Measurements from ENCODE around the gene PCBP3. TPM values are rescaled to one million over a fixed set of nuclear protein-coding genes. Genes with fewer than 3 reads are reported as not detected.

The PCBP3 gene
- polyA plus RNA-seq, 4 donors: 1.2 to 2.2 (median 1.5) TPM

DNA sequence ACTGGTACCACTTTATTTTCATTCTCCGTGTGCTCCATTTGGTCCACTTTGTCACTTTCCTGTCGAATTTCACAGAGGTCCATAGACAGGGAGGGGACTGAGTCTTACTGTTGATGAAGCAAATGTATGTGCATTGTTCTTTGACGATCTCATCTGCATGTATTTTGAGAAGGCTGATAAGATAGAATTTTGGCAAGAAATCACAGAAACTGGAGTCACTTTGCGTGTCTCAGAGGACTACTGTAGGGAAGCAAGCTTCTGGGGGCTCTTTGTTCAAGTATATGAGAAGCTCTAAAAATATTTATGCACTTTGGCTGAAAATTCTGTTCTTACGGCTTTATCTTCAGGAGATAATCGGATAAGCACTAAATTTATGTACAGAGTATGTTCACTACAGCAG is 78.1 kb downstream of the PCBP3 start:
- no peak for DNase-seq (ENCODE audit: low read depth in 4 of 4, low spot score in 3 of 4)

- DNase-seq (ENCODE audit: low read depth in 4 of 4, low spot score in 3 of 4): no peak
Observed at GRCh38 chr21:45723049-45723958, 79.8 kb downstream of the PCBP3 start.

DNA sequence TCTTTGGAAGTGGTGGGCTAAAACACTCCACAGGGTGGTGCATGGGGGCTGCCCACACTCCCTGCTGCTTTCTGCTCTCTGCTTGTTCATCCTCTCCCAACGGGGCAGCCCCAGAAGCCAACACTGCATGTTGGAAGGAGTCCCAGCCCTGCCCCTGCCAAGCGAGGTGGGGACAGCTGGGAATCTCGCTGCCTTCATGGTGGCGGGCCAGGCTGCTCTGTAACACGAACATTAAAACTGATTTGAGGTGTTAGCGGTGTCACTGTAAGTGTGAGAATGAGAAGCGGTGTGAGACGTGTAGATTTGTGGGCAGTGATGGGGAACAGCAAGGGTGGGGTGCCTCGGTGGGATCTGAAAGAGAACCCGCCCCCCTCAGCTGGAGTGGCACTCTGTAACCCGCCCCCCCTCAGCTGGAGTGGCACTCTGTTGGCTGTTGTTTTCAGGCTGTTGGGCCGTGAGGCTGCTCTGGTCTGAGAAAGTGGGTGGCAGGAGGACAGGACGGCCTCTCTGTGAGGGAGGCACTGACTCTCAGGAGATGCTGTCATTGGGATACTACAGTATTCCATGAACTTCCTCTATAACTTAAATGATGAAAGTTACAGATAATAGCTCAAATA is 80.9 kb downstream of the PCBP3 start:
- DNase-seq (ENCODE audit: low read depth in 4 of 4, low spot score in 3 of 4): no peak

- no peak for DNase-seq (ENCODE audit: low read depth in 4 of 4, low spot score in 3 of 4)
Observed at GRCh38 chr21:45724994-45725843, 81.7 kb downstream of the PCBP3 start.

DNA sequence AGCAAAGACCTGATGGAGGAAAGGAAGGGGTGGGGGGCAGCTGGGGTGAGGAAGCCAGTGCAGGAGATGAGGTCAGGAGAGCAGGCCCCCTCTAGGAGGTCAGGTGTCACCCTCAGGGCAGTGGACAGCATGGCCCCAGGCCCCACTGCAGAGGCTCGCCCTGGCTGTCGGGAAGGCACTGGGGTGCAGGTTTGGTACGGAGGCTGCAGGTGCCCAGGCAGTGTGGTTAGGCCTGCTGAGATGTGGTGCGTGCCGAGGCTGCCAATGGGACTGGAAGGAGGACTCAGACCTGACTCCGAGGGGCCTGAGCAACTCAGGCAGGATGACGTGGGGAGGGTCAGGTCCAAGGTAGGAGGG is 82.3 kb downstream of the PCBP3 start:
- DNase-seq (ENCODE audit: low read depth in 4 of 4, low spot score in 3 of 4): no peak

- DNase-seq (ENCODE audit: low read depth in 4 of 4, low spot score in 3 of 4): no peak
Observed at GRCh38 chr21:45726438-45726837, 82.9 kb downstream of the PCBP3 start.

DNA sequence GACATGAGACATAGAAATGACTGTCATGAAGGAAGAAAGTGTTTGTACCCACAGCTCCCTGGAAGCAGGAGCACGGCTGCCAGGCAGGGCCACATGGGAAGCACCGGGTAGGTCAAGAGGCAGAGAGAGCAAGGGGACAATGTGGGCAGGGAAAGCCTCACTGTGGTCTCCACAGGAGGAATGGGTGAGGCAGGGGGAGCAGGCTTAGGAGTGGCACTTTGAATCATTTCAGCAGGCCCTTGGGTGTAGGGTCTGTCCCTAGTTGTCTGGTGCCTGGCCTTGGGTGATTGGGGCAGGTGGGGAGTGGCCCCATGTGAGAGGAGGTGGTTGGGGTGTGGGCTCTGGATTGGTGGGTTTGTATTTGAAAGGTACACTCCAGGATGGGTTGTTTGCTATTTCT is 83.9 kb downstream of the PCBP3 start:
- DNase-seq (ENCODE audit: low read depth in 4 of 4, low spot score in 3 of 4): no peak

DNA sequence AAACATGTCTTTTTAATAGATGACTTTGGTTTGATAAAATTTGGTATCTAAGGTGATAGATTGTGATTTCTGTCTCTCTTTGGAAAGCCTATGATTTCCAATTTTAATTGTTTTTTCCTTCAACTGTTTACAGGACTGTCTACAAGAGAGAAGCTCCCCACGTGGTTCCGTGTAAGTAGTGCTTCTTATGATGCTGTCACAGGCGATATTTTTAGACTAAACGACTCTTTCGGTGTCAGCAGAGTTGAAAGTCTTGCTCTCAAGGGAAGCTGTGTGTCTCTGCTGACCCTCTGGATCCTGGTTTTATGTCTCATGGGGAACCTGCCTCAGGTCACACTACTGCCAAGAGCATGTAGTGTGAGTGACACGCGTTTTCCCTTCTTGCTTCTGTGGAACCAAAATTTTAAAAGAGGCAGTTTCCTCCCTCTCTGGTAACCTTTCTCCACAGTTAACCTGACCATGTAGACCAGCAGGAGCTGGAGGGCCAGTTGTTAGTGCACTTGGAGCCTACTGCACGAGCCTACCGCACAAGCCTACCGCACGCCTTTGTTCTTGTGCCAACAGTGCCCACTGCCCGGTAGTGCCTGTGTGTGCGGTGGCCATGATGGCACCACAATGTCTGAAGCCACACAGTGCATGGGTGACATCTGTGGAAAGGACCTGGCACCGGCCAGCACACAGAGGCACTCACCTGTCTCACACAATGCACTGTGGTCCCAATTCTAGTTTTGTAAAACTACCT is 91.9 kb downstream of the PCBP3 start:
- no peak for DNase-seq (ENCODE audit: low read depth in 4 of 4, low spot score in 3 of 4)

GRCh38 chr21:45736042-45736689 is 92.6 kb downstream of the PCBP3 start:
- no peak for DNase-seq (ENCODE audit: low read depth in 4 of 4, low spot score in 3 of 4)

DNA sequence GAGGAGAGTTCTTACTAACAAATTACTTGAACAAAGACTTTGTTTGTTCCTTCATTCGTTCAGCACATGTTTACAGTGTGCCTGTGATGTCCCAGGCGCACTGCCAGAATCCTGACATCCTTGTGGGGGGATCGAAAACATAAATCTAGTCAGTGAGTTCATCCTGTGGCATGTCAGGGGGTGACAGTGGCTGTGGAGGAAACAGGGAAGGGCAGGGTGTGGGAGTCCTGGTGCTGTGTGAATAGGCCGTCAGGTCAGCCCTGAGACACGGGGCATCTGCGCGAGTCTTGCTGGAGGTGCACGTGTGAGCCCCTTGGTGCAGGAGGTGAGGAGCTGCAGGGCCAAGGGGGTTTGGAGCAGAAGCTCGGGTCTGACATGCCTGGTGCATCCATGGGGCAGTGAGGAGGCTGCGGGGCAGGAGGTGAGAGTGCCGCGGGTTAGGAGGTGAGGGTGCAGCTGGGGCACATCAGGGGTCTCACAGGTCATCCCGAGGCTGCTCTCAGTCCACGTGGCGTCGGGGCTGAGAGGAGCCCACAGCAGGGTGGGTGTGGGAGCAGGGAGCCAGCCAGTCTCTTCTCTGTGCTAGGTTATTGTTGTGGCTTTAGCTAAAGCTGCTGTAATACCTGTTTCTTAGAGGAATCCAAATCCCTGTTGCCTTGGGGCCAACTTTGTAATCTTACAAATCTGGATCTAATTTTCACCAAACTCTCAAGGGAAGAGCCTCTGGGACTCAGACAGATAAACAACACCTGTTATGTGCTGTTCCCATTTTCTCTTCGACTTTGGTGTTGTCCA is 93.4 kb downstream of the PCBP3 start:
- no peak for DNase-seq (ENCODE audit: low read depth in 4 of 4, low spot score in 3 of 4)

DNA sequence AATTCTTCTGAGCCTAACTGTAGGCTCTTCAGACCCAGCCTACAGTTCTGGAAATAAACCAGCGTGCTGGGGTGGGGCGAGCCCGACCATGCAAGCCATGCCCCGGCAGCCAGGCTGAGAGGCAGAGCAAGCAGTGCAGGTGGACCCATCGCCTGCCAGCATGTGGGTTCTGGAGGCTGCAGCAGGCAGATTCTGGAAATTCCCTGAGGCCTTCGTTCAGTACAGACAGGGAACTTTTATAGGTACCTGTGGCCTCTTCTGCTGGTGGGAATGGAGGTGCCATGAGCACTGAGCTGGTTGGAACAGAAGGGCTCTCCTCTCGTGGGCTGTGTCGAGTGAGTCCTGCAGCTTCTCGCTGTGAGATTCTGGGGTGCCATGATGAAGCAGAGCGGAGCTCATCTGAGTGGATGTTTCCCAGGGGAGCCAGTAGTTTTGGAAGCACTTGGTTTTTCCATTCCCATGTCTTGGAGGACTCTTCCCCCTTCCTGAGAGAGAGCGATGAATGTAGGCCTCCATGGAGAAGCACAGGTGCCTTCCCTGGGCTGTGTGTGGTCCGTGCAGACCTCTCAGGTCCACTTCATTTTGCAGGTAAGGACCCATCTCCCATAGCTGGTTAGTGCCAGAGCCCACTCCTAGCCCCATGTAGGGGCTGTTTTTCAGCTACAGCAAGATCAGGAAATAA is 94.1 kb downstream of the PCBP3 start:
- no peak for DNase-seq (ENCODE audit: low read depth in 4 of 4, low spot score in 3 of 4)

DNA sequence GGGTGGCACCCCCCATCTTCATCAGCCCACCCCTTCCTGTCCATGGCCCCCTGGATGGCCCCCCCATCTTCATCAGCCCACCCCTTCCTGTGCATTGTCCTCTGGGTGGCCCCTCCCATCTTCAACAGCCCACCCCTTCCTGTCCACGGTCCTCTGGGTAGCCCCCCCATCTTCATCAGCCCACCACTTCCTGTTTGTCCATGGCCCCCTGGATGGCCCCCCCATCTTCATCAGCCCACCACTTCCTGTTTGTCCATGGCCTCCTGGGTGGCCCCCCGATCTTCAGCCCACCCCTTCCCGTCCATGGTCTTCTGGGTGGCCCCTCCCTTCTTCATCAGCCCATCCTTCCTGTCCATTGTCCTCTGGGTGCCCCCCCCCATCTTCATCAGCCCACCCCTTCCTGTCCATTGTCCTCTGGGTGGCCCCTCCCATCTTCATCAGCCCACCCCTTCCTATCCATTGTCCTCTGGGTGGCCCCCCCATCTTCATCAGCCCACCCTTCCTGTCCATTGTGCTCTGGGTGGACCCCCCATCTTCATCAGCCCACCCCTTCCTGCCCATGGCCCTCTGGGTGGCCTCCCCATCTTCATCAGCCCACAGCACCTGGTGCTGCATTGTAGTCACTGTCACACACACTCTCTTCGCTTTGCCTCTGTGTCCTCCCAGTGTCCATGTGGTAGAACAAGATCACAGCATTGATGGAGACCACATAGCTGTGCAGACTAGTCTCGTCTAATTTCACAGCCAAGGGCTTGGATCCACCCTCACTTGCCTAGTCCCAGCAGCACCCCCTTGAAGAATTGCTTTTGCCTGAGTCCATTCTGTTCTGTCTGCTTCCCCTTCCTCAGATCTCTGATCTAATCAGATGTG is 95.9 kb downstream of the PCBP3 start:
- no peak for DNase-seq (ENCODE audit: low read depth in 4 of 4, low spot score in 3 of 4)

- no peak for DNase-seq (ENCODE audit: low read depth in 4 of 4, low spot score in 3 of 4)
Observed at GRCh38 chr21:45740088-45740440, 96.5 kb downstream of the PCBP3 start.

DNA sequence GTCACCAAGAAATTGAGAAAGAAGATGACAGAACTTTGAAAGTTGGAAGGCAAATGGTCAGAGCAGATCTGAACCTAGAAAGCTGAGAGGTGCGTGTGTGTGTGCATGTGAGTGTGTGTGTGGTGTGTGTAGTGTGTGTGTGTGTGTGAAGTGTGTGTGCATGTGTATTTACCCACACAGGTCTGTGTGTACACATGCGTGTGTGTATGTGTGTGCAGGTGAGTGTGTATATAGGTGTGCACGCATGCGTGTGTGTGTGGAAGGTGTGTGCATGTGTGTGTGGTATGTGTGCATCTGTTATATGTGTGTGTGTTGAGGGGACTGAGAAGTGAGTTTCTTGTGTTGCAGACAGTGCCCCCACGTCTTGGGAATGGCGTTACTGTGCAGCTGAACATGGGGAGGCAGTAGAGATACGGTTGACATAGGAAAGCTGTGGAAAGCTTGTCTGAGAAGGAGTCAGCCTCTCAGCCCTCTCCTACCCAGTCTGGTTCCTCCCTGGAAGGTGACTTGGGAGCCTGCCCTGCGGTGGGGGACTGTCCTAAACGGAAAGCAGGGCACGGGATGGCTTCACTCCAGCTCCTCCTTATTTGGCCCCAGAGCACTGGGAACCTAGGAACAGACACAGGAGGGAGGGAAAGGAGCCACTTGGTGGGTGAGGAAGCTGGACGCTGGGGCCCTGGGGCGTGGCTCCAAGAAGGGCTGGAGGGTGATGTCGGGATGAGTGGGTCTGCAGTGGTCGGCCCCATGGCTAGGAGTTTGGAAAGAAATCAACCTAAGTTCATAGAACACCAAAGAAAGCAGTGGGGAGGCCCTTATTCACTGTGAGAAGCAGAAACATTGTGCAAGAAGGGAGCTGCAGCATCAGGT is 97.2 kb downstream of the PCBP3 start:
- DNase-seq (ENCODE audit: low read depth in 4 of 4, low spot score in 3 of 4): no peak

GRCh38 chr21:45741691-45742090 is 98.2 kb downstream of the PCBP3 start:
- DNase-seq (ENCODE audit: low read depth in 4 of 4, low spot score in 3 of 4): no peak

- no peak for DNase-seq (ENCODE audit: low read depth in 4 of 4, low spot score in 3 of 4)
Observed at GRCh38 chr21:45742247-45742646, 98.7 kb downstream of the PCBP3 start.

GRCh38 chr21:45745256-45745655 is 101.7 kb downstream of the PCBP3 start:
- no peak for DNase-seq (ENCODE audit: low read depth in 4 of 4, low spot score in 3 of 4)
